GM21381 (cell line): Measurements from ENCODE around the gene FAM81A.

ENCODE experiments used
- ATAC-seq: cut with Tn5 transposase; IDR thresholded peaks from one replicate; pipeline ENCODE4 v1.9.1; 2021; ENCODE audit warnings: mild to moderate bottlenecking, moderate library complexity; ENCODE audit not compliant: unreplicated experiment

Gene FAM81A

DNA sequence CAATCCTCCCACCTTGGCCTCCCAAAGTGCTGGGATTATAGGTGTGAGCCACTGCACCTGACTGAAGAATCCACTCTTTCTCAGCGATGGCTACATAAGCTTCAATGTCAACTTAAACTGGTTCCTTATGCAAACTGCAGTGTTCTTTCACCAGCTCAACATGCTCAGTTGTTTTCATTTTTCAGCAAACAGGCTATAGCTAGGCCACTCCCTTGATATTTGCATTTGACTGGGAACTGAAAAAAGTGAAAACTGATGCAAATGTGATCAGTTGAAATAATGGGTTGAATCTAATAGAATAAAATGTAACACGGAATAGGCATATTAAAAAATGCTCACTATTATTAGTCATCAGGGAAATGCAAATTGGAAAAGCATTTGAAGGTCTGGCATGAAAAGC is 99.4 kb downstream of the FAM81A start:
- ATAC-seq: no peak

DNA sequence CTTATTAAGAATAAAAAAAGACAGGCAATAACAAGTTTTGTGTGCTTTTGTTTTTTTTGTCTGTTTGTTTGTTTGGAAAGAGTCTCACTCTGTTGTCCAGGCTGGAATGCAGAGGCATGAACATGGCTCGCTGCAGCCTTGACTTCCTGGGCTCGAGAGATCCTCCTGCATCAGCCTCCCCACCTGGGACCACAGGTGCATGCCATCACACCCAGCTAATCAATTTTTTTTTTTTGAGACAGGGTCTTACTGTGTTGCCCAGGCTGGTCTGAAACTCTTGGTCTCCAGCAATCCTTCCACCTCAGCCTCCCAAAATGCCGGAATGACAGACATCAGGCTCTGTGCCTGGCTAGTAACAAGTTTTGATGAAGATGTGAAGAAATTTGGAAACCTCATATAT is 100.5 kb downstream of the FAM81A start:
- ATAC-seq: no peak

DNA sequence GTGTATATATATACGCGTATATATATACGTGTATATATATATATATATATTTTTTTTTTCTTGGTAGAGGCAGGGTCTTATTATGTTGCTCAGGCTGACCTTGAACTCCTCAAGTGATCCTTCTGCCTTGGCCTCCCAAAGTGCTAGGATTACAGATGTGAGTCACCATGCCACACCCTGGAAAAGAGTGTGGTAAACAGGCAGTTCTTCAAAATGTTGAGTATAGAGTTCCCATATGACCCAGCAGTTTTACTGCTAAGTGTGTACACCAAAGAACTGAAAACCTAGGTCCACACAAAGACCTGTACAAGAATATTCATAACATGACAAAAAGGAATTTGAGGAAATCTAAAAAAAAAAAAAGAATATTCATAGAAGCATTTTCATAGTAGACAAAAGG is 101.8 kb downstream of the FAM81A start:
- ATAC-seq: no peak

DNA sequence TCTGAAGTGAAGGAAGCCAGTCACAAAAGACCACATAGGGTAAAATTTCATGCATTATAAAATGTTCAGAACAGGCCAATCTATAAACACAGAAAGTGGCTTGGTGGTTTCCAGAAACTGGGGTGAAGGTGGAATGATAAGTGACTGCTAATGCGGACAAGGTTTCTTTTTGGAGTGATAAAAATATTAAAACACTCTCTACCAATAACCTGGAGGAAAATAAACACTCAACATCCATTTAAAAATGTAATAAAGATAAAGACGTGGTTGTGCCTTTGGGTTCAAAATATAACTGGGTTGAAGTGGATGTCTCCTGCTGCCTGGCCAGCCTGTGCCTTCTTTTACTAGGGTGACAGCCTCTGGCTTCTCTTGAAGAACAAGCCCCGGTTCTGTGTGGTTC is 102.7 kb downstream of the FAM81A start:
- no peak for ATAC-seq

DNA sequence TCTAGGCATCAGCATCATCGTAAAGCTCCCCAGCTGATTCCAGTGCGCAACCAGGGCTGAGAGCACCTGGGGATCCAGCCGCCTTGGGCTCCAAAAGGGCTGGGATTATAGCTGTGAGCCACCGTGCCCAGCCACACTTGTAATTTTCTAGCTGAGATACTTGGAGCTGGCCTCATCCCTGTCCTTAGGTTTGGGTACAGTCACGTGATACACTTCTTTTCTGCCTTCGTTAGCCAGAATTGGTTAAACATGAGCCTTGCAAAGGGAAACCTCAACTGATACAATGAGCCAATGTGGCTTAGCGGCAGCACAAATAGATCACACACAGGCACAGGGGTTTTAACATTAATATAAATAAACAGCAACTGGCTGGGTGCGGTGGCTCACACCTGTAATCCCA is 103.8 kb downstream of the FAM81A start:
- ATAC-seq: no peak

DNA sequence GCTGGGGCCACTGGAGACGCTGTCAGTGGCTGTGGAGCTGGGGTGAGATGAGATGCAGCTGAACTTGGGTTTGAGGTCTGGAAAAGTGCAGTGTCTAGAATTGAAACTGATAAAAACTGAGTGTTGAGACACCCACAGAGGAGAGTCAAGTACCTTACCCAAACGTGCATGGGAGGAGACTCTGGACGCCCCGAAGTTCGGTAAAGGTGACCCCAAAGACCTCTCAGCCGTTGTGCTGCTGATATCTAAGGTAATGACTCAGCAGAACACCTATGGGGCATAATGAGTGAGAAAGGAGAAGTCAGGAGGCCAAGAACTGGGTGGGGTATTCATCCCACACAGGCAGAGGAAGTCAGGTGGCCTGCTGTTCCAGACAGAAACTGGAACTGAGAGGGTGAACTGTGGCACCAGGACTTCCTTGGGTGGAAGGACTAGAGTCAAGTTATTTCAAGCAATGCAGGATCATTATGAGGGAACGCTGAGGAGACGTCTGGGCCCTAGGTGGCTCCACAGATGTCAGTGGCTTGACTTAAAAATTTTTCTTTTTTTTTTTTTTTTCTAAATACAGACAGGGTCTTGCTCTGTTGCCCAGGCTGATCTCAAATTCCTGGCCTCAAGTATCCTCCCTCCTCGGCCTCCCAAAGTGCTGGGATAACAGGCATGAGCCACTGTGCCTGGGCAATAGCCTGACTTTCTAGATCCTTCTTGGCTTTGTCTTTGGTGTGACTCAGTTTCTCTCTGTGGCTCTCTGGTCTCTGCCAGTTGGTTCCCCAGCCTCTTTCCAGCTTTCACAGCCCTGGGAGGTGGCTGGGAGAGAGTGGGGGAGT is 105.9 kb downstream of the FAM81A start:
- peak; percentile 81 for ATAC-seq

DNA sequence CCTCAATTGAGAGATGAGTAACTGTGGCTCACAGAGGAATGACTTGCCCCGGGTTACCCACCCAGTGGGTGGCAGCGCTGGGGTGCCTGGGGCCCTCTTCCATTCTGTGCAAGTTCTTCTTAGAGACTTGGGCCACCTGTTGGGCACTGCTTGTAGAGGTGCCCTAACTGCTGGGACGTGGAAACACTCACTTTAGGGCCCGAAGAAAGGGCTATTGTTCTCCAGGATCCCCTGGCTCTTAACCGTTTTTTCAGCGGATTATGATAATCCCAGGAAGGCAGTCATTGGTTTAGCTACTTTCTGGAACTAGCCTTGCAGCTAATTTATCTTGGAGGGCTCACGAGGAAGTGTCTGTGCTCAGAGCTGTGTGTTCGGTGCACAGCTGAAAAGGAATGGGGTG is 107.6 kb downstream of the FAM81A start:
- ATAC-seq: no peak

DNA sequence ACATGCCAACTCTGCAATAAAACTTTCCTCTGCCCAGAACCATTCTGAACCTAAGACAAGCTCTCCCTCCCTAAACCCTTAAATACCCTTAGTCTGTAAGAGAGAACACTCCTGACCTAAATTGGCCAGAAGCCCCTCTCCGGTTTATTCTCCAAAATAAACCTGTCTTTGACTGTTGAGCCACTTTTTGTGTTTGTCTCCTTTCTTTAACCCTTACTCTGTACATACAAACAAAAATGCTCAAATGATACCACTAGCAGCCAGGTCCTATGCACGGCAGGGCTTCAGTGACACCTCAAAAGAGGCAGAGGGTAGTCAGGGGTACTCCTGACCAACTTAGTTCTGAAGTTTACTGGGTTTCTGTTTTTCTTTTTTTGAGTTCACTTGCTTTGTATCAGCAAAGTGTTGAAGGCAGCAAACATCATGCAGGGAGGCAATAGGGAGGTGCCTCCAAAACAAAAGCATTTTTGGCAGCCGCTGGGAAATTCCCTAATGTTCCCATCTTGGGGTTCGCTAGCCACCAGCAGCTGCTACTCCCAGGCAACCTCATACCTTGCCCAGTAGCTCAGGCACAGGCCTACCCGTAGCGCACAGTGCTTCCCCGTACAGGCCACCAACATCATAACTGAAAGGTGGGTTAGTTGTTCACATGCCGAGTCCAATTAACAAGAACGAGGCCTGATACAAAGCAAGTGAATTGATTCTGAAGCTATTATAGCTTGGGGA is 110.7 kb downstream of the FAM81A start:
- ATAC-seq: no peak

DNA sequence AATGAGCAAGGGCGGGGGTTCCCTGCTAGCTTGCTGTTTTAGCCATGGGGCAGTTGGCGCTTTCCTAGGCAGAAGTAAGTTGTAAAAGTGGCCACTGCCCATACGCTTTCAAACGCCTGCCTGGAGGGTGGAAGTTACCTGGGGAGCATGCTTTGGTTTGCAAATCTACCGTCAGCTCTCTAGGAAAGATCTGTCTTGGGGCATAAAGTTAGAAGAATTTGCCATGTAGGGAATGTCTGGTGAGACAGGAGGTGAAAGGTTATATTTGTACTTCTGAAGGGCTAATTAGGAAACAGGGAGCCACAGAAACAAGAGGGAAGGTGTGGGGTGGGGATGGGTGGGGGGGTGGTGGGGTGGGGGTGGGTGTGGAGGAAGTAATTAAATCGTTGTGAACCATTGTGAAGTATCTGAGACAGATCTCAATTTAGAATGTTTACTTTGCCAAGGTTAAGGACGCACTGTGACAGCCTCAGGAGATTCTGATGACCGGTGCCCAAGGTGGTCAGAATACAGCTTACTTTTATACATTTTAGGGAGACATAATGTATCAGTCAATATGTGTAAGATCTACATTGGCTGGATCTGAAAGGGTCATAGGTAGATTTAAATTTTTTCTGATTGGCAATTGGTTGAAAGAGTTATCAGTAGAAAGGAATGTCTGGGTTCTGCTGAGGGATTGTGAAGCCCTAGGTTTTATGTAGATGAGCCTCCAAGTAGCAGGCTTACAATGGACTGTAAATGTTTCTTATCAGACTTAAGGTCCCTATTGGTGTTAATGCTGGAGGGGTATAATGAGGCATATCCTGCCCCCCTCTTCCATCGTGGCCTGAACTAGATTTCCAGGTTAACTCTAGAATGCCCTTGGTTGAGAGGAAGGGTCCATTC is 111.6 kb downstream of the FAM81A start:
- no peak for ATAC-seq

DNA sequence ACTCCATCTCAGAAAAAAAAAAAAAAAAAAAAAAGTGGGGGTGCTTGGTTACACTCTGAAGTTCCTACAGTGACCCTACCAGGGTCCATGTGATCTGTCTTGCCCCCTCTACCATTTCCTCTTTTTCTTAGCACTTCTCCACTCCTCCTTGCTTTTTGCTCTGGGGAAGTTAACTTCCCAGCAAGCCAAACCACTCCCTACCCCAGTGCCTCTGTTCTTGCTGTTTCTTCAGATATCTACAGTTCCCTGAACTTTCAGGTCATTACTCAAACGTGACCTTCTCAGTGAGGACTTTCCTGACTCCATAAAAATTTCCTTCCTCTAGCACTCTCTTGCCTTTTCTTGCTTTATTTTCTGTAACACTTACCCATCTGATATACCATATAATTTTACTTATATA is 112.5 kb downstream of the FAM81A start:
- ATAC-seq: no peak

DNA sequence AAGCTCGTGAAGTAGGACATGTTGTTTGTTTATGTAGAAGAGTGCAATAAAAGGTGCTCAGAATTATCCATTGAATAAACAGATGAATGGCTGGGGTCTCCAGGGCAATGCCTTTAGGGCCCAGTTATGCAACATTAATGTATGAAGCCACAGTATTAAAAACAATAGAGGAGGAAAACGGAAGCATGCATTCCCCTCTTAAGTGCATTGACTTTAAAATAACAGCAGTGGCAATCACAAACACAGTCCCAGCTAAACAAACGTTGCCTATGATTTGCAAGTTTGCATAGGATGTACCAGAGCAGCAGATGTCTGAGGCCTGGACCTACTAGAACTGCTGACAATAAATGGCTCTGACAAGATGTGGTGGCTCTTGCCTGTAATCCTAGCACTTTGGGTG is 113.0 kb downstream of the FAM81A start:
- no peak for ATAC-seq

DNA sequence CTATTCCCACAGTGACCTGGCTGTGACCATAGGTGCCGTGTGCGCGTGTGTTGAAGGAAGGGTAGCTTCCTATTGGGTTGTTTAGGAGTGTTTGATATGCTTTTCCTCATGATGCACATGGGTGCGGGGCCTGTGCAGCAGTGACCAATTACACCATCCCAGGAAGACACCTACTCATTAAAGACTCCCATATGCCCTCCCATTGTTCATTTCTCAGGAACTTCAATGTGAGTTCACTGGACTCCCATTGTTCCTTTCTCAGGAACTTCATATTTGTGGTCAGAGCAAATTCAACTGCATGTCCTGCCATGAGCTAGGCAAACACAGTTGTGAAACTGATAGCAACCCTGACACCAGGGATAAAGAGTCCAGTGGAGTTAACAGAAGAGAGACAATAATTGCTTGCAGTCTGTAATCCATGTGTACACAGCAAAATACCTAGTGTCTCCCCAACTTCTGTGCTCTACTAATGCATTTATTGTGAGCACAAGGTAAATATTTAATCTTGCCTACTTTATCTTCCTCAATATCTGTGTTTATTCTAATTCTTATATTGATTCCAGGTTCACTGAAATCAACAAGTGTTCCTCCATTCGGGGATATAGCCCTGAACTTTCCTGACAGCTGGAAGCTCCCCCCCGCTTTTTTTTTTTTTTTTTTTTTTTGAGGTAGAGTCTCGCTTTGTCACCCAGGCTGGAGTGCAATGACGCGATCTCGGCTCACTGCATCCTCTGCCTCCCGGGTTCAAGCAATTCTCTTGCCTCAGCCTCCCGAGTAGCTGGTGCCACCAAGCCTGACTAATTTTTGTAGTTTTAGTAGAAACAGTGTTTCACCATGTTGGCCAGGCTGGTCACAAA is 116.1 kb downstream of the FAM81A start:
- ATAC-seq: no peak

DNA sequence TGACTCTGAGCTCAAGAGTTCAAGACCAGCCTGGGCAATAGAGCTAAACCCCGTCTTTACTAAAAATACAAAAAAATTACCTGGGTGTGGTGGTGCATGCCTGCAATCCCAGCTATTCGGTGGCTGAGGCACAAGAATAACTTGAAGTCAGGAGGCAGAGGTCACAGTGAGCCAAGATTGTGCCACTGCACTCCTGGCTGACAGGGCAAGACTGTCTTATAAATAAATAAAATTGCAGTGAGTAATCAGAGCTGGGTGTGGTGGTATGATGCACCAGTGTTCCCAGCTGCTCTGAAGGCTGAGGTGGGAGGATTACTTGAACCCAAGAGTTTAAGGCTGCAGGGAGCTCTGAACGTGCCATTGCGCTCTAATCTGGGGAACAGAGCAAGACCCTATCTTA is 117.7 kb downstream of the FAM81A start:
- no peak for ATAC-seq

DNA sequence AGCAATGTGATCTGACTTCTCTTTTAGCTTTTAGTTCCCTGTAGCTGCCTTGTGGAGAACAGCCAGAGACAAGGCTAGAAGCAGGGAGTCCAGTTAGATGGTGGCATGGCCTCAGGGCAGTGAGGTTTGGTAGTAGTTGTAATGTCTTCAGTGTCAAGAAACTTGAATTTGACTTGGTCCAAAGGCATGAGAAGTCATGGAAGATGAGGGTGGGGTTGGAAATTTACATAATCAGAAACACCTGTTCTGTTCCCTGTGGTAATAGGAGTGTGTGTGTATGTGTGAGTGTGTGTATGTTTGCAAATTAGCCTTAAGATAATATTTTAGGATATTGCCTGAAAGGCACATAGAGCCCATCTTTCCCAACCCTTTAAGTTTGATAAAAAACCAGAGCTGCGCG is 118.4 kb downstream of the FAM81A start:
- ATAC-seq: no peak

DNA sequence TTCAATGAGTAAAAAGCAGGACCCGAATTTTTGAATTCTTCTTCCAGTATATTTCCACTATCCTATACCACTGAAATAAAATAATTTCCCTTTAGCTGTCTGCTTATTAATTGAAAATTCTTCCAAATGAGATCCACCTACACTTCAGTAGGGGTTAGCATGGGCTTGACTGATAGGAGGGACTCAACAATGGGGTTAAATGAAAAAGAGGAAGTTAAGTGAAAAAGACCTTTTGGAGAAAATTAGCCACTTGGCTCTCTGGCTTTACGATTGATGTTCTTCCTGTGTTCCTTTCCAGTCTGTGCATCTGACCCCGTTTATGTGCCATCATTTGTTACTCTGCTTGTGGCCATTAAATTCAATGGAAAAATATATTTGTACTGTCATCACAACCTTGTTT is 119.6 kb downstream of the FAM81A start:
- no peak for ATAC-seq

DNA sequence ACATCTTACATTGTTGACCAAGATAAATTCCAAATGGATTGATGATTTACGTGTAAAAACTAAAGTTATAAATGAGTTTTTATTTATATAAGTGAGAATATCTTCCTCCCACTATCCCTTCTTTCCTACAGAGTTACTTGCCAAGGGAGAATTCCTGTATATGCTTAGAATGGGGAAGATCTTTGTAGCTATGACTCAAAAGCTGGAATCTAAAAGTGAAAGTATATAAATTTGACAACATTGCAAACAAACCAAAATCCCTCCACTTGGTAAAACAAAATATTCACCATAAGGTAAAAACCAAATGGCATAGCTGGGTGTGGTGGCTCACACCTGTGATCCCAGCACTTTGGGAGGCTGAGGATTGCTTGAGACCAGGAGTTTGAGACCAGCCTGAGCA is 120.9 kb downstream of the FAM81A start:
- no peak for ATAC-seq

DNA sequence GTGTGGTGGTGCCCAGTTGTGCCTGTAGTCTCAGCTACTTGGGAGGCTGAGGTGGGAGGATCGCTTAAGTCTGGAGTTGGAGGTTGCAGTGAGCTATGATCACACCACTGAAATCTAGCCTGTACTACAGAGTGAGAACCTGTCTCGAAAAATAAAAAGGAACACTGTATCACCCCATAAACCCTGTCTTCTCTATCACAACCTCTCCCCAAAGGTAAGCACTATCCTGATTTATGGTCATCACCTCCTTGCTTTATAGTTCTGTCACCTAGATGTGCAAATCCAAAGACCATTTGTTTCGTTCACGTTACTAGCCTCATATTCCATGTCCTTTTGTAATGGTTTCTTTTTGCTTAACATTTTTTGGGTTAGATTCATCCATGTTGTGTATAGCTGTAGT is 123.6 kb downstream of the FAM81A start:
- no peak for ATAC-seq

DNA sequence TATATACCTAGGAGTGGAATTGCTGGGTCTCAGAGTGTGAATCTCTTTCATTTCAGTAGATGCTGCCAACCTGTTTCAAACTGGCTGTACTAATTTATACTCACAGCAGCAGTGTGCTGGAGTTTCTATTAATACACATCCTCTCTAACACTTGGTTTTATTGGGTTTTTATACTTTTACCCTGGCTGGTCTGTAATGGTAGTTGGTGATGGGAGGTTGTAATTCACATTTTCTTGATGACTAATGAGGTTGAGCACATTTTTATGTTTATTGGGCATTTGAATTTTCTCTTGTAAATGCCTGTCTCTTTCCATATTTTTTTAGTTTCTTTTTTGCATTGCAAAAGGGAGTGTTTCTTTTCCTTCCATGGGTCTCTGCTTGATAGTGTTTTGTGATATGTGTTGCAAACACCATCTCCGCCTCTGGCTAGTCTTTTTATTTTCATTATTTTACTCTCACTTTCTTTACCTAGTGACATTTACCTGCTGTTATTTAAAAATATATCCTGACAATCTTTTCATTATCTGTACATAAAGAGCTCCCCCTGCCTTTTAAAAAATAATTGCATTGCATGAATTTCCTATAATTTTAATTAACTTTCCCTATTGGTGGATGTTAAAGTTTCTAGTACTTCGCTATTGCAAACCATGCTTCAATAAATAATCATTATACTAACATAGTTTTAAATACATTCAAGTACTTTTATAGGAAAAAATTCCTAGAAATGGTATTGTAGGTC is 124.6 kb downstream of the FAM81A start:
- ATAC-seq: no peak

DNA sequence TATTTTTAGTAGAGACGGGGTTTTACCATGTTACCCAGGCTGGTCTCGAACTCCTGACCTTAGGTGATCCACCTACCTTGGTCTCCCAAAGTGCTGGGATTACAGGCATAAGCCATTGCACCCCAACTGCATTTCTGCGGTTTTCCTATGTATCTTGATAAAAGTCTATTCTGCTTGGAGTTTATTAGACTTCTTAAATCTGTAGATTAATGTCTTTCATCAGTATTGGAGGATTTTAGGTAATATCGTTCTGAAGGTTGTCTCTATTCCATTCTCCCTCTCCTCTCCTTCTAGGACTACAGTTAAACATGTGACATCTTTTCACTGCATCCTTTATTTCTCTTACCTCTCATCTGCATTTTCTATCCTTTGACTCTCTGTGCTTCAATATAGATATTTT is 127.3 kb downstream of the FAM81A start:
- ATAC-seq: no peak

DNA sequence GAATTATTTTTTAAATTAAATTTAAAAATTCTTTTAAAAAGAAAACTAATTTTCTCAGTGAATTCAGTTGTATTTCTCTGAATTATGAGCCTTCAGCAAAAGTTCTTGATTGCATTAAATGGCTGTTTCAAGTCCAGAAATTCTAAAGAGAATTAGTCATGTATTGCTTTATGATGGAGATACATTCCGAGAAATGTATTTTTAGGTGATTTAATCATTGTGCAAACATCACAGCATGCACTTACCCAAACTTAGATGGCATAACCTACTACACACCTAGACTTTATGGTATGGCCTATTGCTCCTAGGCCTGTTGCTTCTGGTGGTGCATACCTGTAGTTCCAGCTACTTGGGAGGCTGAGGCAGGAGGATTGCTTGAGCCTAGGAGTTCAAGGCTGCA is 129.3 kb downstream of the FAM81A start:
- no peak for ATAC-seq
